Ascending aorta (tissue), 2 donors: ENCODE measurements around the gene FARP1. TPM values are rescaled to one million over a fixed set of nuclear protein-coding genes. Genes with fewer than 3 reads are reported as not detected.

ENCODE experiments used
- DNase-seq, 2 donors: peaks; one replicate each; pipeline ENCODE4 v3.0.0-alpha.2; 2019; ENCODE audit warnings: low spot score in 2 of 2
- H3K27ac ChIP-seq, 2 donors: fragments of 200-600 bp; sonication (generic); one replicate each; pipeline ENCODE4 v1.5.1; 2016 to 2017; ENCODE audit warnings: mild to moderate bottlenecking in 1 of 2
- H3K27me3 ChIP-seq: fragments of 200-600 bp; sonication (generic); one replicate; pipeline ENCODE4 v1.5.1; 2017
- H3K36me3 ChIP-seq, 2 donors: fragments of 200-600 bp; sonication (generic); one replicate each; pipeline ENCODE4 v1.5.1; 2016
- H3K4me1 ChIP-seq, 2 donors: fragments of 200-600 bp; sonication (generic); one replicate each; pipeline ENCODE4 v1.5.1; 2016 to 2017; ENCODE audit warnings: mild to moderate bottlenecking in 1 of 2
- H3K4me3 ChIP-seq, 2 donors: fragments of 200-600 bp; sonication (generic); one replicate each; pipeline ENCODE4 v1.5.1; 2016 to 2017; ENCODE audit warnings: mild to moderate bottlenecking in 1 of 2
- H3K9me3 ChIP-seq, 2 donors: fragments of 200-600 bp; sonication (generic); one replicate each; pipeline ENCODE4 v1.5.1; 2016
- intact Hi-C: fragments of 100-400 bp; cut with DNase I; formaldehyde crosslinking; loops from one replicate; pipeline ENCODE4 v1.15.1; 2023
- total RNA-seq: library from RNA; depleted of rRNA; stranded (reverse); fragments of >200 nt; gene quantifications from one replicate; pipeline ENCODE4 v1.1.0, GENCODE V29; 2016
- TF ChIP-seq, protein P1 (sequence below), 3 experiments: fragments of 200-600 bp in 2 of 3; fragments of 450-650 bp in 1 of 3; sonication (generic) in 2 of 3; IDR thresholded peaks; one replicate each; pipeline ENCODE4 v1.5.1; 2016 to 2019; ENCODE audit warnings: antibody characterized with exemption in 3 of 3, mild to moderate bottlenecking in 1 of 3, moderate library complexity in 1 of 3

Gene FARP1
- total RNA-seq, 1 donor from 2014 or later = 80.8 TPM

GRCh38 chr13:98462946-98463345 is 320.1 kb downstream of the FARP1 start:
- intact Hi-C loops = no loop called here
- H3K36me3 ChIP-seq = peaks cover 16 to 60% of the 10 kb centered on the region in 2 donors
- H3K4me1 ChIP-seq = no peaks in the 10 kb centered on the region

DNA sequence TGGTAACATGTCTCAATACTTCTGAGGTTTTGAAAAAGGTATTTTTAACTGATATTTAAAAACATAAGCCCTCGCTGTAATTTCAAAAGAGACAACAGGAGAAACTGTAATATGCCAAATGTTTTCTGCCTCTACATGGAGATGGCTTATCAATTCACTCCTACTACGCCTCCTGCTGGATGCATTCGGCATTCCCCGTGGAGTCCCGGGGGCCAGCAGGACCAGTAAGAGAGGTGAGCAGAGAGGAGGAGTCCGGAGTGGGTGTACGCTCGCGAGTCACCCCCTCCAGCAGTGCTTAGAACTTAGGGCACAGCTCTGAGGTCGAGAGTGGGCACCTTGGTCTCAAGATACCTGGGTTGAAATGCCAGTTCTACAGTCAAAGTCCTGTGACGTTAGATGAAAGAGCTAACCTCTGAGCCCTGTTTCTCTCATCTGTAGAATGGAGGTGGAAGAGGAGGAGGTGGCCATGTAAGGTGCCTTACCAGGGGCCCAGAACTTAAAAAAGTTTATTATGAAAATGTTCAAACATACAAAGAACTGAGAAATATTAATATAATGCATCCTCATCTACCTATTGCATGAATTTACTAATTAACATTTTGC is 323.8 kb downstream of the FARP1 start:
- Histone ChIP-seq H3K9me3 (no peaks in the 10 kb centered on the region), H3K4me3 (no peak overlapping the region), H3K36me3 (peaks cover 7 to 38% of the 10 kb centered on the region in 2 donors), H3K27me3 (no peaks in the 10 kb centered on the region), H3K27ac (no peak overlapping the region), H3K4me1 (no peaks in the 10 kb centered on the region)
- intact Hi-C loops = no loop called here
- no peak for DNase-seq
- TF ChIP-seq, protein P1, sequence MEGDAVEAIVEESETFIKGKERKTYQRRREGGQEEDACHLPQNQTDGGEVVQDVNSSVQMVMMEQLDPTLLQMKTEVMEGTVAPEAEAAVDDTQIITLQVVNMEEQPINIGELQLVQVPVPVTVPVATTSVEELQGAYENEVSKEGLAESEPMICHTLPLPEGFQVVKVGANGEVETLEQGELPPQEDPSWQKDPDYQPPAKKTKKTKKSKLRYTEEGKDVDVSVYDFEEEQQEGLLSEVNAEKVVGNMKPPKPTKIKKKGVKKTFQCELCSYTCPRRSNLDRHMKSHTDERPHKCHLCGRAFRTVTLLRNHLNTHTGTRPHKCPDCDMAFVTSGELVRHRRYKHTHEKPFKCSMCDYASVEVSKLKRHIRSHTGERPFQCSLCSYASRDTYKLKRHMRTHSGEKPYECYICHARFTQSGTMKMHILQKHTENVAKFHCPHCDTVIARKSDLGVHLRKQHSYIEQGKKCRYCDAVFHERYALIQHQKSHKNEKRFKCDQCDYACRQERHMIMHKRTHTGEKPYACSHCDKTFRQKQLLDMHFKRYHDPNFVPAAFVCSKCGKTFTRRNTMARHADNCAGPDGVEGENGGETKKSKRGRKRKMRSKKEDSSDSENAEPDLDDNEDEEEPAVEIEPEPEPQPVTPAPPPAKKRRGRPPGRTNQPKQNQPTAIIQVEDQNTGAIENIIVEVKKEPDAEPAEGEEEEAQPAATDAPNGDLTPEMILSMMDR (IDR thresholded peaks at IDR 0.05) = peak in 2 of 3 experiments; percentile 23 to 53

More at GRCh38 chr13:98462946-98463345, 320.1 kb downstream of the FARP1 start:
- no peak overlapping the region for H3K27ac ChIP-seq
- no peak for DNase-seq
- no peaks in the 10 kb centered on the region for H3K27me3 ChIP-seq
- TF ChIP-seq, protein P1 (IDR thresholded peaks at IDR 0.05) = no peak
- H3K9me3 ChIP-seq = no peaks in the 10 kb centered on the region
- no peak overlapping the region for H3K4me3 ChIP-seq

DNA sequence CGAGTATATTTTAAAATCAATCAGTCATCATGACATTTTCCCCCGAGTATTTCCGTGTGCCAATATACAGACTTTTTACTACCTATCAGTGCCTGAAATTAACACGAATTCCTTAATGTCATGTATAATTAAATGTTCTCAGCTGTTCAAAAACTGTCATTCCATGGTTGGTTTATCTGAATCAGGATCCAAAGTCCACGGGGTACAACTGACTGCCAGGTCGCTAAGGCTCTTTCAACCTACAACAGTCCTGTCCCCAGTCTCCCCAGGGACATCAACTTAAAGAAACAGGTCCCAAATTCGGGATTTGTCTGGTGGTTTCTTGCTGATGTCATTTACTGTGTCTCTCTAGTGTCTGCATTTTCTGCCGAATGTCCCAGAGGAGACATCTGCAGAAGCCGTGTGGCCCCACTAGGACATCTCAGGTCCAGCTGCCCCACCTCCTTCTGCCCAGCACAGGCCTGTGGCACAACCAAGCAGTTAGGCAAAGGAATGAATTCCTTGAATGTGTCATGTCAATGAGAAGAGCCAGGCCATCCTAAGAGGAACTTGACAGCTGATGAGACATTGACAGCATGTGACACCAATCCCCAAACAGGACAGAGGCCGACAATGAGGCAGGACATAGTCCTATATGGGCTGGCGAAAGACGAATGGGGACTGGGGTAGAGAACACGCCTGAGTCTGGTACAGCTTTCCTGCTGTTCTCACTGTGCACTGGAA is 324.5 kb downstream of the FARP1 start:
- intact Hi-C loops = no loop called here
- Histone ChIP-seq H3K27ac (no peak overlapping the region), H3K9me3 (no peaks in the 10 kb centered on the region), H3K4me3 (no peak overlapping the region), H3K4me1 (no peaks in the 10 kb centered on the region), H3K27me3 (no peaks in the 10 kb centered on the region), H3K36me3 (peaks cover 10 to 39% of the 10 kb centered on the region in 2 donors)
- no peak for DNase-seq
- TF ChIP-seq, protein P1 (IDR thresholded peaks at IDR 0.05) = no peak

GRCh38 chr13:98468361-98468760 is 325.5 kb downstream of the FARP1 start:
- no peak overlapping the region for H3K4me3 ChIP-seq
- intact Hi-C loops = no loop called here
- H3K36me3 ChIP-seq = peaks cover 10 to 34% of the 10 kb centered on the region in 2 donors

DNA sequence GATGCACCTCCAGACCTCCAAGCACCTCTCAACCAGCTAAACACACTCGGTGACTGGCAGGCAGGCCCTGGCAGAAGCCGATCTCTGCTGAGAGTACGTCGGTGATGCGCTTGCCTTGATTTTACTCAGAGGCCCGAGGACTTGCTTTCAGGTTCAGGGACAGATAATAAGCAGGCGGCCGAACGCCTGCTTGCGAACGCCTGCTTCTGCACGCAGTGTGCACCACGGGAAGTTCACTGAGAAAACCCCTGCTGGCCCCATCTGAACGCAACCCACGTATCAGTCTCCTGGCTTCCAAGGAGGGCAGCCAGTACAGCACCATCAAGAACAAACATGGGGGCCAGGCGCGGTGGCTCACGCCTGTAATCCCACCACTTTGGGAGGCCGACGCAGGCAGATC is 326.0 kb downstream of the FARP1 start:
- Histone ChIP-seq H3K4me3 (no peak overlapping the region), H3K27me3 (no peaks in the 10 kb centered on the region), H3K9me3 (no peaks in the 10 kb centered on the region), H3K27ac (no peak overlapping the region), H3K4me1 (no peaks in the 10 kb centered on the region), H3K36me3 (peaks cover 10 to 34% of the 10 kb centered on the region in 2 donors)
- TF ChIP-seq, protein P1 (IDR thresholded peaks at IDR 0.05) = no peak
- intact Hi-C loops = no loop called here
- no peak for DNase-seq

More at GRCh38 chr13:98468361-98468760, 325.5 kb downstream of the FARP1 start:
- no peaks in the 10 kb centered on the region for H3K9me3 ChIP-seq
- no peaks in the 10 kb centered on the region for H3K4me1 ChIP-seq
- no peaks in the 10 kb centered on the region for H3K27me3 ChIP-seq
- TF ChIP-seq, protein P1 (IDR thresholded peaks at IDR 0.05) = no peak
- no peak overlapping the region for H3K27ac ChIP-seq
- DNase-seq = no peak
